CD4-positive, alpha-beta memory T cell (primary cell): Measurements from ENCODE around the gene ISL1. TPM values are rescaled to one million over a fixed set of nuclear protein-coding genes. Genes with fewer than 3 reads are reported as not detected.

Experiments
- CTCF ChIA-PET: fragments of 350-600 bp; sonication (Branson Sonifier 250); formaldehyde crosslinking; loops from one replicate; lab custom pipeline; 2021; ENCODE audit warnings: inconsistent platforms; ENCODE audit not compliant: partially characterized antibody; lab: Charles Lee
- POLR2A ChIA-PET: fragments of 350-600 bp; sonication (Branson Sonifier 250); formaldehyde crosslinking; loops from one replicate; lab custom pipeline; 2021; ENCODE audit not compliant: partially characterized antibody; lab: Charles Lee
- DNase-seq, 5 donors: peaks; one replicate each; pipeline versions ENCODE4 v3.0.0 to v3.0.0-alpha.2; 2020 to 2022; ENCODE audit warnings: mixed read lengths in 1 of 5
- H3K27ac ChIP-seq: one replicate; pipeline ENCODE4 v1.7.0; 2013; ENCODE audit warnings: low read depth, low read length
- H3K27me3 ChIP-seq: 2 replicates; pipeline ENCODE4 v1.7.0; 2013; ENCODE audit warnings: mild to moderate bottlenecking, low read length, moderate library complexity; ENCODE audit not compliant: insufficient read depth
- H3K36me3 ChIP-seq: 2 replicates; pipeline ENCODE4 v1.7.0; 2013; ENCODE audit warnings: mild to moderate bottlenecking, low read length, moderate library complexity; ENCODE audit not compliant: insufficient read depth
- H3K4me1 ChIP-seq: 2 replicates; pipeline ENCODE4 v1.7.0; 2013; ENCODE audit warnings: mild to moderate bottlenecking, low read length, moderate library complexity; ENCODE audit not compliant: insufficient read depth
- H3K4me3 ChIP-seq, 2 donors: one replicate each; pipeline ENCODE4 v1.7.0; 2013; ENCODE audit warnings: low read length in 2 of 2, mild to moderate bottlenecking in 1 of 2
- H3K9me3 ChIP-seq, 2 donors: one replicate each; pipeline ENCODE4 v1.7.0; 2013; ENCODE audit warnings: low read length in 2 of 2, control low read depth in 1 of 2; ENCODE audit not compliant: control insufficient read depth in 1 of 2
- H3K27ac Mint-ChIP-seq, 7 donors: one replicate each; pipeline ENCODE4 v1.8.0; 2020 to 2021; ENCODE audit warnings: mixed read lengths in 7 of 7, mild to moderate bottlenecking in 6 of 7, inconsistent platforms in 3 of 7, moderate library complexity in 3 of 7
- H3K27me3 Mint-ChIP-seq, 2 donors: one replicate each; pipeline ENCODE4 v1.8.0; 2020 to 2021; ENCODE audit warnings: mixed read lengths in 2 of 2
- H3K36me3 Mint-ChIP-seq, 2 donors: one replicate each; pipeline ENCODE4 v1.8.0; 2020 to 2021; ENCODE audit warnings: mixed read lengths in 2 of 2, inconsistent platforms in 1 of 2, mild to moderate bottlenecking in 1 of 2
- H3K4me1 Mint-ChIP-seq, 4 donors: one replicate each; pipeline ENCODE4 v1.8.0; 2020 to 2021; ENCODE audit warnings: mixed read lengths in 4 of 4, mild to moderate bottlenecking in 1 of 4
- H3K4me3 Mint-ChIP-seq, 8 donors: one replicate each; pipeline ENCODE4 v1.8.0; 2020 to 2021; ENCODE audit warnings: mixed read lengths in 8 of 8, mild to moderate bottlenecking in 7 of 8, moderate library complexity in 6 of 8, inconsistent platforms in 3 of 8
- H3K9me3 Mint-ChIP-seq, 8 donors: one replicate each; pipeline ENCODE4 v1.8.0; 2020 to 2021; ENCODE audit warnings: mixed read lengths in 8 of 8, mild to moderate bottlenecking in 5 of 8, inconsistent platforms in 3 of 8, moderate library complexity in 1 of 8
- intact Hi-C: fragments of 100-400 bp; cut with micrococcal nuclease; formaldehyde crosslinking; loops from one replicate; pipeline ENCODE4 v1.15.1; 2023
- polyA plus RNA-seq, 2 donors: library from polyadenylated mRNA; unstranded; fragments of 300-500 nt; fragmentation: Illumina TruSeq; gene quantifications; one replicate each; pipeline ENCODE4 v1.2.3, GENCODE V29; 2021
- total RNA-seq, 2 experiments: library from RNA; stranded (reverse); gene quantifications; one replicate each; pipeline ENCODE4 v1.2.3, GENCODE V29; 2021

The ISL1 gene
- total and polyA plus RNA-seq, 4 experiments from 2014 or later: not detected

DNA sequence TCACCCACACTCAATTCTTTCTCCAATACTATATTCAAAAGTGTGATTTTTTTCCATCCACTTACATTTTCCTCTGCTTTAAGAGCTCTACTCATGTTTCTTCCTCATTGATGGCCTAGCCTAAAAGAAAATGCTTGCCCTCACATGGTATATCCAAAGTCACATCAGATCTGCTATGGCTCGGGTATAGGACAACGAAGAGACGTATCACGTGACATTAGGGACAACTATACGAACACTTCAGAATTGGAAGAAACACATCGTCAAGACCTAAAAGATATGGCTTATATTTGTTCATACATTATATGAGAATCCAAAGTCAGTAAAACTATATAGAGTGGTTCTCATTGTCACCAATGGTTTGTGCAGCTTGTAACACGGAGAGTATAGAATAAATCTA, 8.2 kb upstream of the ISL1 start:
- Mint-ChIP-seq H3K9me3 (peaks cover 4 to 28% (median 13%) of the 10 kb centered on the region in 8 donors), H3K4me1 (peaks cover 4 to 11% (median 6%) of the 10 kb centered on the region in 4 donors), H3K4me3 (no peak overlapping the region), H3K27ac (no peak overlapping the region), H3K36me3 (peaks cover 0 to 4% of the 10 kb centered on the region in 2 donors), H3K27me3 (peaks cover 35 to 40% of the 10 kb centered on the region in 2 donors)
- Histone ChIP-seq H3K27ac (no peak overlapping the region), H3K36me3 (no peaks in the 10 kb centered on the region), H3K4me1 (no peaks in the 10 kb centered on the region), H3K4me3 (no peak overlapping the region), H3K27me3 (peaks cover 14% of the 10 kb centered on the region), H3K9me3 (no peaks in the 10 kb centered on the region)
- POLR2A ChIA-PET: no interaction called here
- intact Hi-C loops: no loop called here
- CTCF ChIA-PET: no interaction called here
- DNase-seq: no peak

DNA sequence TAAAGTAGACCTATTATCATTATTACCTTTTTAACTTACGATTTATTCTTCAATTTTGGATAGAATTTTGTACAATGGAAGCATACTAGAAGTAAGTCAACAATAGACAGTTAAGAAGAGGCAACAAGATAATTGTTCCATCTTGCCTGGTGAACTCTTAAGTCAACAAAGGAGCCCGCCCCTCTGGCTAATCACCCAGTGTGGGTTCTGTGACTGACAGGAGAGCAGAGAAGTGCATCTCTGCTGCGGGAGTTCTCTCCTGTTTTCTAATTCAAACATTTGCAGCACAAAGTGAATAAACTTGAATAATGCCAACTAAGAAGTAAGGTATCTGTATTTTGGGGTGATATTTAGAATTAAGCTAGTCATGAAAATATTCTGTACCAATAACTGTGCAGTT, 6.7 kb upstream of the ISL1 start:
- Histone ChIP-seq H3K9me3 (no peaks in the 10 kb centered on the region), H3K27ac (no peak overlapping the region), H3K4me1 (no peaks in the 10 kb centered on the region), H3K27me3 (peaks cover 17% of the 10 kb centered on the region), H3K4me3 (no peak overlapping the region), H3K36me3 (no peaks in the 10 kb centered on the region)
- peaks cover 46 to 49% of the 10 kb centered on the region in 2 donors for H3K27me3 Mint-ChIP-seq
- peaks cover 0 to 4% of the 10 kb centered on the region in 2 donors for H3K36me3 Mint-ChIP-seq
- H3K27ac Mint-ChIP-seq: no peak overlapping the region
- H3K4me3 Mint-ChIP-seq: no peak overlapping the region
- ChIA-PET POLR2A (no interaction called here), CTCF (no interaction called here)
- intact Hi-C loops: no loop called here
- H3K4me1 Mint-ChIP-seq: peaks cover 4 to 14% (median 6%) of the 10 kb centered on the region in 4 donors
- peaks cover 4 to 28% (median 11%) of the 10 kb centered on the region in 8 donors for H3K9me3 Mint-ChIP-seq
- DNase-seq: no peak

DNA sequence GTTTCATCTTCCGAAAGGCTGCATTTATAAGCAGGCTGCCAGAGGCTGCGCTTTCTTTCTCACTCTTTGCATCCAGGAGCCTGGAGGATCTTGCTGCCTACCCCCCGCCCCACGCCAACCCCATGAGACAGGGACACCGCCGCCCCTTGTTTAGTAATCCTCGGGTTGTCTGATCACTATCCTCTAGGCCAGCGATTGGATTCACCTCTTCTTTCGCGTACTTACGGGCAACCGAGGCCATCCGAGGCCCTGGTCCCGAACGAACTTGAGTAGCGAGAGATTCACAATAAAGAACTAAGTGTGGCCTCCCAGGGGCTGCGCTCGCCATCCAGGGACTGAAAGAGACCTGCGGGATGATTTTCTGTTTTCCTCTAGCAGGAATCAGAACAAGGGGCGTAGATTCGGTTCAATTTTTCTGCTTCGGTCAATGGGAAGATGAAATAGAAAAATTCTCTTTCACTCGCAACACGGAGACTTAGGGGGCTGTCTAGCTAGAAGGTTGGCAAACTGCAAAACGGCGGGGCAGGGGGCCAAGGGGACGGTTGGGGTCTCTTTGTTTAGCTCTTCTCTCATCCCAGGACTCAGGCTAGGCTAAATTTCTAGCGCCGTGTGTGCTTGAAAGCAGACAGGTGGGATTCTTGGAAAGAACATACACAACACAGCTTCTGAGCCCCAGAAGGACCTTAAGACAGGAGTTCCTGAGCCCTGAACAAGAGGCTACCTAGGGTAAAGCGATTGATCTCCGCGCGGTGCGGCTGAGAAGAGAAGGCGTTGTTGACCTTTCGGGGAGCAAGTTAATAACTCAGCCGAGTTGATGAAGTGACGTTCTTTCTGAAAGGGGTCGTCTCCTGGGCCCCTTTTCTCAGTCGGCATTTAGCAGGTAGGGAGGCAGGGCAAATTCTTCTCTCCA, 5.8 kb upstream of the ISL1 start:
- H3K27ac Mint-ChIP-seq: no peak overlapping the region
- peak overlapping the region in 2 of 8 donors; percentile 9 to 45 for H3K4me3 Mint-ChIP-seq
- H3K36me3 Mint-ChIP-seq: peaks cover 0 to 4% of the 10 kb centered on the region in 2 donors

DNA sequence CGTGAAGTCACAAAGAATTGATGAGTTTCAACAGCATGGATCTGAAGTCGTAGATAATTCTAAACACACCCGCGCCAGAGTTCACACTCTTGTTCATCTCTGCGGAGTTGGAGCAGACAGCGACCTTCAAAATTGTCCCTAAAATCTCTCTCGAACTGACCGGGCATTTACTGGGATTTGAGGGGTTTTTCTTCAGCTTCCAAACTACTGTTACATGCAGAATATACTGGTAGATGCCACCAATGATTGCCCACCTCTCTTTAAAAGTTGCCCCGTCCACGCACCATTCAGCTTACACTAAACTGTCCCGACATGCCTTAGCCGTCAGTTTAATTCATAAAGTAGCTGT, 5.2 kb upstream of the ISL1 start:
- peaks cover 0 to 4% of the 10 kb centered on the region in 2 donors for H3K36me3 Mint-ChIP-seq
- CTCF ChIA-PET: no interaction called here
- Histone ChIP-seq H3K9me3 (no peaks in the 10 kb centered on the region), H3K27me3 (peaks cover 29% of the 10 kb centered on the region), H3K27ac (no peak overlapping the region), H3K36me3 (no peaks in the 10 kb centered on the region), H3K4me1 (no peaks in the 10 kb centered on the region), H3K4me3 (no peak overlapping the region)
- DNase-seq: no peak
- H3K4me1 Mint-ChIP-seq: peaks cover 4 to 18% (median 6%) of the 10 kb centered on the region in 4 donors
- peaks cover 56% of the 10 kb centered on the region in 2 donors for H3K27me3 Mint-ChIP-seq
- intact Hi-C loops: no loop called here
- POLR2A ChIA-PET: no interaction called here
- H3K27ac Mint-ChIP-seq: no peak overlapping the region
- peaks cover 4 to 28% (median 12%) of the 10 kb centered on the region in 8 donors for H3K9me3 Mint-ChIP-seq
- H3K4me3 Mint-ChIP-seq: peak overlapping the region in 2 of 8 donors; percentile 9 to 45

More for the DNA sequence above, 5.8 kb upstream of the ISL1 start:
- intact Hi-C loops: no loop called here
- POLR2A ChIA-PET: no interaction called here
- Mint-ChIP-seq H3K4me1 (peaks cover 4 to 17% (median 6%) of the 10 kb centered on the region in 4 donors), H3K27me3 (peaks cover 54 to 56% of the 10 kb centered on the region in 2 donors), H3K9me3 (peaks cover 4 to 28% (median 12%) of the 10 kb centered on the region in 8 donors)
- Histone ChIP-seq H3K4me1 (no peaks in the 10 kb centered on the region), H3K27me3 (peaks cover 23% of the 10 kb centered on the region), H3K27ac (no peak overlapping the region), H3K36me3 (no peaks in the 10 kb centered on the region), H3K4me3 (no peak overlapping the region), H3K9me3 (no peaks in the 10 kb centered on the region)
- CTCF ChIA-PET: no interaction called here
- no peak for DNase-seq

DNA sequence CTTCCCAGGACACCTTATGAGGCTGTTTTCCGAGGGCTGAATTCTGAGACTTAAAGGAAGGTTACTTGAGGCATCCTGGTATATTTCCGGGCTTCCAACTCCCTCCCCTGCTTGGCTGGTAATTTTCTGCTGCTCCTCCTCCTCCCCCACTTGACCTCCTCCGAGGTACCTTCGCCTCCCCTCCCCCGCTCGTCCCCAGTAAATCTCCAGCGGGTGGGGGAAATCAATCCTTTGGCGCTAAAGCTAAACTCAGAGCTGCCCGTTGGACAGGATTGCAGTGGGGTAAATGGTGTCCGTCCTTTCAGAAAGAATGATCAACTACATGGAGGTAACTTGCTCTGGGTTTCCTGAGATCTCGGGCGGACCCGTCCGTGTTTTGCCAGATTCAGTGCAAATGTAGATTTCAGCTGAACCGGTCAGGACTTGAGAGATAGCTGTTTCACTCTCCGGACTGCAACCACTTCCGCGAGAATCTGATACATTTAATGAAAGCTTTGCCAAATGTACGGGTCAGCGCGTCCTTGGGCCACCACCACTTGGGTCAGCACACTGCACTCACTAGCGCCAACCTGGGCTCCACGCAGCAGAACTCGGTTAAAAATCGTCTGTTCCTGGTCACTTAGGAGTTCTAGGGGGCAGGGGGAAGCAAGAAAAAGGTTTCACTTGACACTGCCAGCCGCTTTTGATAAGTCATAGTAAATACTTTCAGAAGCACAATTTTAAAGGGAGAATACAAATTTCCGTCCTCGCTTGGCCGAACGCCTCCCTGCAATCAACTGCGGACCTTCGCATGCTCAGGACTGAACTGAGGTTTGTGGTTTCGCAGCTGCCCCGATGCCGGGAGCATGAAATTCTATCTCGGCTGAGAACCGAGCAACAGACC, 4.6 kb upstream of the ISL1 start:
- peaks cover 4 to 30% (median 13%) of the 10 kb centered on the region in 8 donors for H3K9me3 Mint-ChIP-seq
- Histone ChIP-seq H3K4me1 (no peaks in the 10 kb centered on the region), H3K9me3 (no peaks in the 10 kb centered on the region), H3K27me3 (peaks cover 29% of the 10 kb centered on the region), H3K36me3 (no peaks in the 10 kb centered on the region), H3K27ac (no peak overlapping the region), H3K4me3 (no peak overlapping the region)
- ChIA-PET CTCF (no interaction called here), POLR2A (no interaction called here)
- H3K27me3 Mint-ChIP-seq: peaks cover 60 to 62% of the 10 kb centered on the region in 2 donors
- intact Hi-C loops: no loop called here
- no peak overlapping the region for H3K27ac Mint-ChIP-seq
- peak overlapping the region in 2 of 8 donors; percentile 36 to 57 for H3K4me3 Mint-ChIP-seq
- peaks cover 0 to 4% of the 10 kb centered on the region in 2 donors for H3K36me3 Mint-ChIP-seq
- H3K4me1 Mint-ChIP-seq: peaks cover 4 to 24% (median 6%) of the 10 kb centered on the region in 4 donors
- no peak for DNase-seq

DNA sequence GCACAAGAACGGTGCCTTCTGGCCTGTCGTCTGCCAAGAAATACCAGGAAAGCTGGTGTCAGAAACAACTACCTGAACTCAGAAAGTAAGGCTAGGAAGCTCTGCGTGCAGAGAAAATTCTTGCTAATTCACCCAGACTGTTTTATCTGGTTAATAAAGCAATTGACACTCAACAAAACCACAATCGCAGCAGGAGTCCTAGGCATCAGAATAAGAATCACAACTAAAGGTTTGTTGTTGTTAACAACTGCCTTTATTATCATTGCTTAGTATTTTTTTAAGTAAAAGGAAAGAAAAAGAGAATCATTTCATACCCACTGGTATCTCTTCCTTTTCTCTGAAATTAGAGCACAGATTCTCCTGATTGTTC, 3.9 kb upstream of the ISL1 start:
- Mint-ChIP-seq H3K27me3 (peaks cover 66 to 68% of the 10 kb centered on the region in 2 donors), H3K9me3 (peaks cover 0 to 30% (median 13%) of the 10 kb centered on the region in 8 donors), H3K27ac (no peak overlapping the region), H3K4me3 (peak overlapping the region in 1 of 8 donors; percentile 36), H3K36me3 (peaks cover 0 to 4% of the 10 kb centered on the region in 2 donors), H3K4me1 (peaks cover 4 to 27% (median 6%) of the 10 kb centered on the region in 4 donors)
- H3K4me3 ChIP-seq: no peak overlapping the region
- ChIA-PET CTCF (no interaction called here), POLR2A (no interaction called here)
- no peak overlapping the region for H3K27ac ChIP-seq
- no peaks in the 10 kb centered on the region for H3K9me3 ChIP-seq
- no peaks in the 10 kb centered on the region for H3K4me1 ChIP-seq
- intact Hi-C loops: no loop called here
- peaks cover 29% of the 10 kb centered on the region for H3K27me3 ChIP-seq
- no peak for DNase-seq
- no peaks in the 10 kb centered on the region for H3K36me3 ChIP-seq
